Keratinocyte (primary cell): ENCODE data around the gene PRSS50. TPM values are rescaled to one million over a fixed set of nuclear protein-coding genes. Genes with fewer than 3 reads are reported as not detected.

Source experiments
- DNase-seq: peaks from one replicate; pipeline ENCODE4 v3.0.0-alpha.2; 2011; ENCODE audit warnings: low read depth, missing footprints, low spot score
- FAIRE-seq: peaks from 2 replicates; lab custom pipeline; 2011; peaks lifted over from hg19 to GRCh38; lab: Jason Lieb, UNC
- H2AFZ ChIP-seq: 2 replicates; pipeline ENCODE4 v1.6.0; 2012; ENCODE audit warnings: low read length, control low read depth, inconsistent platforms; ENCODE audit not compliant: control insufficient read depth
- H3K27ac ChIP-seq: 2 replicates; pipeline ENCODE4 v1.5.1; 2011; ENCODE audit warnings: low read length; ENCODE audit not compliant: control insufficient read depth, insufficient read depth
- H3K27me3 ChIP-seq: 3 replicates; pipeline ENCODE4 v1.6.0; 2011; ENCODE audit warnings: low read length; ENCODE audit not compliant: control insufficient read depth, insufficient read depth; ENCODE audit errors: extremely low read depth
- H3K36me3 ChIP-seq, 2 experiments: 2 replicates in 1 of 2; 3 replicates in 1 of 2; pipeline ENCODE4 v1.5.1; 2011; ENCODE audit warnings: low read length in 2 of 2, mild to moderate bottlenecking in 1 of 2; ENCODE audit not compliant: control insufficient read depth in 2 of 2, insufficient read depth in 2 of 2; ENCODE audit errors: extremely low read depth in 1 of 2
- H3K4me1 ChIP-seq: 3 replicates; pipeline ENCODE4 v1.5.1; 2011; ENCODE audit warnings: low read length; ENCODE audit not compliant: control insufficient read depth, insufficient read depth; ENCODE audit errors: extremely low read depth
- H3K4me2 ChIP-seq: 3 replicates; pipeline ENCODE4 v1.6.0; 2011; ENCODE audit warnings: low read depth, low read length; ENCODE audit not compliant: control insufficient read depth, insufficient read depth; ENCODE audit errors: extremely low read depth
- H3K4me3 ChIP-seq, 3 experiments: fragments of 200-600 bp in 1 of 3; sonication (generic) in 1 of 3; 2 replicates in 2 of 3; 3 replicates in 1 of 3; pipeline ENCODE4 v1.5.1; 2011 to 2016; ENCODE audit warnings: low read length in 3 of 3, mild to moderate bottlenecking in 3 of 3, control low read depth in 2 of 3, inconsistent platforms in 1 of 3, low read depth in 1 of 3, mixed read lengths in 1 of 3, mixed run types in 1 of 3, moderate library complexity in 1 of 3; ENCODE audit not compliant: control insufficient read depth in 2 of 3, insufficient read depth in 2 of 3; ENCODE audit errors: extremely low read depth in 1 of 3
- H3K79me2 ChIP-seq: 2 replicates; pipeline ENCODE4 v1.6.0; 2012; ENCODE audit warnings: low read length; ENCODE audit not compliant: control insufficient read depth, insufficient read depth
- H3K9ac ChIP-seq: 3 replicates; pipeline ENCODE4 v1.6.0; 2011; ENCODE audit warnings: low read length; ENCODE audit not compliant: control insufficient read depth, insufficient read depth; ENCODE audit errors: extremely low read depth
- H3K9me1 ChIP-seq: 3 replicates; pipeline ENCODE4 v1.6.0; 2011; ENCODE audit warnings: low read length; ENCODE audit not compliant: control insufficient read depth, insufficient read depth; ENCODE audit errors: extremely low read depth
- H3K9me3 ChIP-seq: 2 replicates; pipeline ENCODE4 v1.5.1; 2012; ENCODE audit warnings: low read depth, low read length; ENCODE audit not compliant: control insufficient read depth
- H4K20me1 ChIP-seq: 3 replicates; pipeline ENCODE4 v1.6.0; 2011; ENCODE audit warnings: low read length; ENCODE audit not compliant: control insufficient read depth, insufficient read depth; ENCODE audit errors: extremely low read depth
- CTCF ChIP-seq, 3 experiments: IDR thresholded peaks in 1 of 3; conservative IDR thresholded peaks in 1 of 3; optimal IDR thresholded peaks in 1 of 3; 2 replicates in 2 of 3; 3 replicates in 1 of 3; pipeline versions ENCODE3 to v1.5.1; 2011; ENCODE audit warnings: low read length in 3 of 3, mild to moderate bottlenecking in 3 of 3, moderate library complexity in 2 of 3, control low read depth in 1 of 3, inconsistent platforms in 1 of 3; ENCODE audit not compliant: insufficient read depth in 2 of 3; ENCODE audit errors: extremely low read depth in 1 of 3
- EZH2 ChIP-seq: IDR thresholded peaks from one replicate; pipeline ENCODE4 v1.6.1; 2012; ENCODE audit warnings: inconsistent platforms, mild to moderate bottlenecking, low read length, moderate library complexity
- dilution Hi-C: fragments of 300-500 bp; cut with MboI; formaldehyde crosslinking; loops from one replicate; pipeline ENCODE4 v1.7.0; 2020; ENCODE audit warnings: low sequenced_read_pairs; ENCODE audit not compliant: extremely low pct_ligation_motif_present
- polyA plus RNA-seq, 5 experiments: library from polyadenylated mRNA; depleted of rRNA in 3 of 5; stranded (reverse) in 3 of 5; stranded (forward) in 1 of 5; unstranded in 1 of 5; fragments of >200 nt; gene quantifications; 1 replicate in 1 of 5; 2 replicates in 3 of 5; 3 replicates in 1 of 5; pipeline versions ENCODE4 v1.2.1 to v1.2.3, GENCODE V29; 2011 to 2012; ENCODE audit warnings: missing spikeins in 2 of 5, low read depth in 1 of 5, low replicate concordance in 1 of 5

Gene PRSS50
- polyA plus RNA-seq, 1 donor (not counting 4 experiments of a cell fraction or from before 2014, with no cell fraction given): not detected

GRCh38 chr3:46680298-46680826 lies 37.3 kb downstream of the PRSS50 start:
- peaks cover 67 to 76% of the 10 kb centered on the region in 2 experiments for H3K36me3 ChIP-seq
- H3K27ac ChIP-seq: no peak overlapping the region
- H3K79me2 ChIP-seq: no peaks in the 10 kb centered on the region
- no peak for DNase-seq
- H4K20me1 ChIP-seq: no peaks in the 10 kb centered on the region
- H2AFZ ChIP-seq: no peak overlapping the region
- no peaks in the 10 kb centered on the region for H3K9me3 ChIP-seq
- H3K27me3 ChIP-seq: no peaks in the 10 kb centered on the region
- no peak overlapping the region for H3K4me3 ChIP-seq
- H3K9ac ChIP-seq: no peak overlapping the region
- TF ChIP-seq EZH2: no peak
- no peak for TF ChIP-seq CTCF (optimal IDR thresholded peaks at IDR 0.05 in 1 of 3, IDR thresholded peaks at IDR 0.05 in 1 of 3, conservative IDR thresholded peaks at IDR 0.05 in 1 of 3; ENCODE audit: extremely low read depth in 1 of 3, insufficient read depth in 2 of 3, low read length in 3 of 3)
- dilution Hi-C loops: no loop called here
- no peak for FAIRE-seq
- no peaks in the 10 kb centered on the region for H3K4me1 ChIP-seq
- no peak overlapping the region for H3K4me2 ChIP-seq
- no peaks in the 10 kb centered on the region for H3K9me1 ChIP-seq

- no peak overlapping the region for H3K9ac ChIP-seq
- FAIRE-seq: no peak
- peaks cover 73 to 77% of the 10 kb centered on the region in 2 experiments for H3K36me3 ChIP-seq
- TF ChIP-seq CTCF (optimal IDR thresholded peaks at IDR 0.05 in 1 of 3, IDR thresholded peaks at IDR 0.05 in 1 of 3, conservative IDR thresholded peaks at IDR 0.05 in 1 of 3; ENCODE audit: extremely low read depth in 1 of 3, insufficient read depth in 2 of 3, low read length in 3 of 3) (no peak), EZH2 (no peak)
- H2AFZ ChIP-seq: no peak overlapping the region
- H4K20me1 ChIP-seq: no peaks in the 10 kb centered on the region
- H3K27me3 ChIP-seq: no peaks in the 10 kb centered on the region
- H3K79me2 ChIP-seq: no peaks in the 10 kb centered on the region
- H3K4me3 ChIP-seq: no peak overlapping the region
- no peak overlapping the region for H3K4me2 ChIP-seq
- no peak for DNase-seq
- dilution Hi-C loops: no loop called here
- no peak overlapping the region for H3K27ac ChIP-seq
- no peaks in the 10 kb centered on the region for H3K9me3 ChIP-seq
- H3K4me1 ChIP-seq: no peaks in the 10 kb centered on the region
- no peaks in the 10 kb centered on the region for H3K9me1 ChIP-seq
Observed at GRCh38 chr3:46679681-46680080, 38.0 kb downstream of the PRSS50 start.
